Measurements from ENCODE around the gene CDC45.

DNA sequence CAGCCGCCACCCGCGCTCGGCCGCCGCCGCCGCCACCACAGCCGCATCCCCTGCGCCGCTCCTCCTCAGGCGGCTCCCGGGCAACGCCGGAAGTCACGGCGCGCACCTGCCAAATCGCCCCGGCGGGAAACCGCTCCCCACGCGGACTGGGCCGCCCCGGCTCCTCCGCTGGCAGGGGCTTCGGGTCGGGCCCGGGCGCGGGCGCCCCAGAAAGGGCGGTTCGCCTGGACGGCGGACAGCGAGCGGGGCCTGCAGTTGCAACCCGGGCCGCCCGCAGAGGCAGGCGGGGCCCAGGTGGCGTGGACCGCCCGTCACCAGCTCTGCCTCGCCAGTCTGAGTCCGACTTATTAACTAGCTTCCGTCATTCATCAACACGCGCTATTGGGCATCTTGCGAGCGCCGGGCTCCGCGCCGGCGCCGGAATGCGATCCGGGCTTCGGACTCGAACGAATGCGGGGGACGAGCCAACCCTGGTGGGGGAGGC is 48.0 kb upstream of the CDC45 start, which contains the start of gene HIRA:
- TF ChIP-seq, protein P1, sequence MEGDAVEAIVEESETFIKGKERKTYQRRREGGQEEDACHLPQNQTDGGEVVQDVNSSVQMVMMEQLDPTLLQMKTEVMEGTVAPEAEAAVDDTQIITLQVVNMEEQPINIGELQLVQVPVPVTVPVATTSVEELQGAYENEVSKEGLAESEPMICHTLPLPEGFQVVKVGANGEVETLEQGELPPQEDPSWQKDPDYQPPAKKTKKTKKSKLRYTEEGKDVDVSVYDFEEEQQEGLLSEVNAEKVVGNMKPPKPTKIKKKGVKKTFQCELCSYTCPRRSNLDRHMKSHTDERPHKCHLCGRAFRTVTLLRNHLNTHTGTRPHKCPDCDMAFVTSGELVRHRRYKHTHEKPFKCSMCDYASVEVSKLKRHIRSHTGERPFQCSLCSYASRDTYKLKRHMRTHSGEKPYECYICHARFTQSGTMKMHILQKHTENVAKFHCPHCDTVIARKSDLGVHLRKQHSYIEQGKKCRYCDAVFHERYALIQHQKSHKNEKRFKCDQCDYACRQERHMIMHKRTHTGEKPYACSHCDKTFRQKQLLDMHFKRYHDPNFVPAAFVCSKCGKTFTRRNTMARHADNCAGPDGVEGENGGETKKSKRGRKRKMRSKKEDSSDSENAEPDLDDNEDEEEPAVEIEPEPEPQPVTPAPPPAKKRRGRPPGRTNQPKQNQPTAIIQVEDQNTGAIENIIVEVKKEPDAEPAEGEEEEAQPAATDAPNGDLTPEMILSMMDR (IDR thresholded peaks at IDR 0.05): peak in 1 of 12 donors; percentile 5
- TF ChIP-seq POLR2A (IDR thresholded peaks at IDR 0.05): no peak
